Activated T-cell treated with anti-CD3 and anti-CD28 coated beads, Interleukin-2, amount 50 U/mL, for 72 hours (primary cell): ENCODE measurements around the gene CHMP2A. TPM values are rescaled to one million over a fixed set of nuclear protein-coding genes. Genes with fewer than 3 reads are reported as not detected.

ENCODE experiments used
- ATAC-seq, 2 donors: fragments of 150-1000 bp; cut with Tn5 transposase; replicated peaks in 1 of 2; 2 replicates each; pipeline ENCODE4 v1.10.0; 2021; ENCODE audit warnings: moderate library complexity in 2 of 2, mild to moderate bottlenecking in 1 of 2
- DNase-seq, 2 donors: peaks; one replicate each; pipeline ENCODE4 v3.0.0; 2021 to 2022; ENCODE audit warnings: mixed read lengths in 1 of 2
- H3K27ac Mint-ChIP-seq: one replicate; pipeline ENCODE4 v1.8.0; 2022; ENCODE audit warnings: mild to moderate bottlenecking, moderate library complexity, mixed read lengths
- H3K27me3 Mint-ChIP-seq: one replicate; pipeline ENCODE4 v1.8.0; 2022; ENCODE audit warnings: low read depth, mixed read lengths
- H3K36me3 Mint-ChIP-seq, 2 donors: one replicate each; pipeline ENCODE4 v1.8.0; 2022; ENCODE audit warnings: mixed read lengths in 2 of 2, mild to moderate bottlenecking in 1 of 2; ENCODE audit not compliant: insufficient read depth in 2 of 2
- H3K4me1 Mint-ChIP-seq: one replicate; pipeline ENCODE4 v1.8.0; 2022; ENCODE audit warnings: low read depth, mixed read lengths
- H3K4me3 Mint-ChIP-seq, 2 donors: one replicate each; pipeline ENCODE4 v1.8.0; 2022; ENCODE audit warnings: mild to moderate bottlenecking in 2 of 2, mixed read lengths in 2 of 2, moderate library complexity in 2 of 2
- H3K9me3 Mint-ChIP-seq, 2 donors: one replicate each; pipeline ENCODE4 v1.8.0; 2022; ENCODE audit warnings: mixed read lengths in 2 of 2
- total RNA-seq, 2 donors: library from RNA; stranded (reverse); gene quantifications; one replicate each; pipeline ENCODE4 v1.2.3, GENCODE V29; 2022

The CHMP2A gene
- total RNA-seq, 2 donors from 2014 or later: 80.3 to 91.8 TPM

GRCh38 chr19:58531034-58531840 is 23.7 kb downstream of the CHMP2A start:
- Mint-ChIP-seq H3K27me3 (peaks cover 6% of the 10 kb centered on the region), H3K36me3 (no peaks in the 10 kb centered on the region), H3K4me3 (no peak overlapping the region), H3K9me3 (no peaks in the 10 kb centered on the region), H3K27ac (no peak overlapping the region), H3K4me1 (no peaks in the 10 kb centered on the region)
- DNase-seq: no peak
- no peak for ATAC-seq

- H3K9me3 Mint-ChIP-seq: no peaks in the 10 kb centered on the region
- ATAC-seq (no peak), DNase-seq (no peak)
- no peak overlapping the region for H3K4me3 Mint-ChIP-seq
- peaks cover 6% of the 10 kb centered on the region for H3K27me3 Mint-ChIP-seq
- no peaks in the 10 kb centered on the region for H3K36me3 Mint-ChIP-seq
- no peak overlapping the region for H3K27ac Mint-ChIP-seq
- no peaks in the 10 kb centered on the region for H3K4me1 Mint-ChIP-seq
Observed at GRCh38 chr19:58529405-58529804, 25.5 kb downstream of the CHMP2A start.

DNA sequence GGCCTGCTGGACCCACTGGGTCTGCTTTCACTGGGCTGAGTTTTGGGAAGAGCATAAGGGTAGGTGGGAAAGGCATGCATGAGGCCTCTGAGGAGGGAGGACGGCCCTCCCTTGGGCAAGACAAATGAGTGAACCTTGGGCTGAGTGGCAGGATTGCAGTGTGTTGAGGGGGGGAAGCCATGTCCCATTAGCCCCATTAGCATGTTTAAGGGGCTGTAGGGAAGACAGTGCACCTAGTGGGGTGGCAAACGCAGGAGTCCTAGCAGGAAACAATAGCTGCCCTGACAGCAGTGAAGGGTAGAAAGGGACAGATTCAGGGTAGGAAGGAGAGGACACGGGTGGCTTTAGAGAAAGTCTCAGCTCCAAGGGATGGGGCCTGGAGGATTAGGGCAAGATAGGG is 32.2 kb downstream of the CHMP2A start:
- Mint-ChIP-seq H3K4me1 (peaks cover 22% of the 10 kb centered on the region), H3K36me3 (peaks cover 0 to 3% of the 10 kb centered on the region in 2 donors), H3K9me3 (no peaks in the 10 kb centered on the region), H3K4me3 (no peak overlapping the region), H3K27ac (no peak overlapping the region), H3K27me3 (no peaks in the 10 kb centered on the region)
- no peak for DNase-seq
- ATAC-seq: no peak

GRCh38 chr19:58521651-58522050 is 33.3 kb downstream of the CHMP2A start:
- Mint-ChIP-seq H3K27me3 (no peaks in the 10 kb centered on the region), H3K27ac (no peak overlapping the region), H3K36me3 (peaks cover 0 to 3% of the 10 kb centered on the region in 2 donors), H3K4me3 (no peak overlapping the region), H3K4me1 (peaks cover 25% of the 10 kb centered on the region), H3K9me3 (no peaks in the 10 kb centered on the region)
- DNase-seq (no peak), ATAC-seq (no peak)

DNA sequence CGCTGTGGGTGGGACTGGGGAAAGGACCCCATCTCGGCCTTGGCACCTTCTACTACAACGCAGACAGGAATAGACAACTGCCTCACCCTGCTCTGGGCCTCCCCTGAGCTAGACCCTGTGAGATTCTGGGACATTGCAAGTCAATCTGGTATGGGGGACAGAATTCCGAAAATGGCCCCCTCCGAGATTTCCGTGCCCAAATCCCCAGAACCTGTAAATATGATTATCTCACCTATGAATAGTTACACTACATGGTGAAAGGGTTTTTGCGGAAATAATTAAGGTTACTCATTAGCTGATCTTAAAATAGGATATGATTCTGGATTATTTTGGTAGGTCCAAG is 34.7 kb downstream of the CHMP2A start:
- no peaks in the 10 kb centered on the region for H3K27me3 Mint-ChIP-seq
- peaks cover 35% of the 10 kb centered on the region for H3K4me1 Mint-ChIP-seq
- H3K9me3 Mint-ChIP-seq: no peaks in the 10 kb centered on the region
- H3K27ac Mint-ChIP-seq: peak overlapping the region; percentile 90
- peak overlapping the region; percentile 96 to 99 for H3K4me3 Mint-ChIP-seq
- ATAC-seq (no peak), DNase-seq (no peak)
- peaks cover 5 to 6% of the 10 kb centered on the region in 2 donors for H3K36me3 Mint-ChIP-seq

GRCh38 chr19:58519355-58520256 is 35.3 kb downstream of the CHMP2A start, which contains the start of gene ZBTB45:
Gene ZBTB45, minus strand, starts transcription at chr19:58519810. Its CDS starts 2,137 bp downstream, at chr19:58517673.
- DNase-seq: peak; percentile 96 to 97
- no peaks in the 10 kb centered on the region for H3K9me3 Mint-ChIP-seq
- ATAC-seq: peak; percentile 88 to 90
- peak within 1 kb of the TSS; percentile 96 to 99 for H3K4me3 Mint-ChIP-seq
- H3K27ac Mint-ChIP-seq: peak within 1 kb of the TSS; percentile 90
- peaks cover 41% of the 10 kb centered on the region for H3K4me1 Mint-ChIP-seq
- H3K27me3 Mint-ChIP-seq: no peaks in the 10 kb centered on the region
- H3K36me3 Mint-ChIP-seq: peaks cover 5 to 6% of the 10 kb centered on the region in 2 donors

- ATAC-seq (peak; percentile 4 to 10), DNase-seq (peak; percentile 60)
- Mint-ChIP-seq H3K36me3 (peaks cover 5 to 6% of the 10 kb centered on the region in 2 donors), H3K9me3 (no peaks in the 10 kb centered on the region), H3K4me1 (peaks cover 43% of the 10 kb centered on the region), H3K27me3 (no peaks in the 10 kb centered on the region), H3K27ac (peak overlapping the region; percentile 90), H3K4me3 (peak overlapping the region; percentile 96 to 99)
Observed at GRCh38 chr19:58519087-58519354, 35.9 kb downstream of the CHMP2A start.

- H3K4me3 Mint-ChIP-seq: peak overlapping the region; percentile 96 to 99
- H3K27ac Mint-ChIP-seq: peak overlapping the region; percentile 90
- peaks cover 43% of the 10 kb centered on the region for H3K4me1 Mint-ChIP-seq
- DNase-seq (no peak), ATAC-seq (no peak)
- peaks cover 5 to 6% of the 10 kb centered on the region in 2 donors for H3K36me3 Mint-ChIP-seq
- H3K27me3 Mint-ChIP-seq: no peaks in the 10 kb centered on the region
- no peaks in the 10 kb centered on the region for H3K9me3 Mint-ChIP-seq
Observed at GRCh38 chr19:58518256-58519086, 36.4 kb downstream of the CHMP2A start.

DNA sequence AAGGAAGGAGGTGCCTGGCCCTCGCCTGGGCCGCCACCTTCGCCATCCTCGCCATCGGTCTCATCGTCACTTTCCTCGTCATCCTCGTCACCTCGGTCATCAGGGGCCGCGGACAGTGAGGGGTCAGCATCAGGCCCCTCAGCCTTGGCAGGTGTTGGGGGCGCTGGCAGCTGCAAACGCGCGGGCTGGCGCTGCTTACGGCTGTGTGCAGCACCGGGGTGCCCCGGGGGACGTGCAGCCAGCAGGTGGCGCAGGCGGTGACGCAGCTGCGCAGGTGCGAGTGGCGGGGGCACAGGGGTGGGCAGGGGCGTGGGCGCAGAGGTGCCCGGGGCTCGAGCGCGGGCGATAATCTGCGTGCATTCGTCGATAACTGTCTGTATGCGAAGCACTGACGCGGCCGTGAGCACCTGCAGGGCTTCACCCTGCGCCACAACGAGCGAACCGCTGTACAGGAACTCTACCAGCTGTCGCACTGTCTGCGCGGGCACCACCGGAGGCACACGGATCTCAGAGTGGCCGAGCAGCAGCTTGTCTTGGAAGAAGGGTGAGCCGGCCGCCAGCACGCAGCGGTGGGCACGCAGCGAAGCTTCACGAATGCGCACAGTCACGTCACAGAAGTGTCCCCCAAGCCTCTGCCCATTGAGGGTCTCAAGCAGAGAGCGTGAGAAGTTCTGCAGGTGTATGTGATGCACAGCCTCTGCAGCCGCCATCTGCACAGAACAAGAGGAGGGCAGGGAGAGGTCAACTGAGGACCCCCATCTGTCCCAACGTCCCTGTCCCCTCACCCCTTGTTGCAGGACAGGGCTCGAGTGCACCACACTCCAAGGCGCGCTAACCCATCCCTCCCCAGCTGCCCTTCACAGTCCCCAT is 37.7 kb downstream of the CHMP2A start:
- peaks cover 43% of the 10 kb centered on the region for H3K4me1 Mint-ChIP-seq
- H3K36me3 Mint-ChIP-seq: peaks cover 5 to 6% of the 10 kb centered on the region in 2 donors
- DNase-seq (no peak), ATAC-seq (no peak)
- H3K27me3 Mint-ChIP-seq: no peaks in the 10 kb centered on the region
- peak overlapping the region in 1 of 2 donors; percentile 22 for H3K4me3 Mint-ChIP-seq
- H3K9me3 Mint-ChIP-seq: no peaks in the 10 kb centered on the region
- H3K27ac Mint-ChIP-seq: no peak overlapping the region

DNA sequence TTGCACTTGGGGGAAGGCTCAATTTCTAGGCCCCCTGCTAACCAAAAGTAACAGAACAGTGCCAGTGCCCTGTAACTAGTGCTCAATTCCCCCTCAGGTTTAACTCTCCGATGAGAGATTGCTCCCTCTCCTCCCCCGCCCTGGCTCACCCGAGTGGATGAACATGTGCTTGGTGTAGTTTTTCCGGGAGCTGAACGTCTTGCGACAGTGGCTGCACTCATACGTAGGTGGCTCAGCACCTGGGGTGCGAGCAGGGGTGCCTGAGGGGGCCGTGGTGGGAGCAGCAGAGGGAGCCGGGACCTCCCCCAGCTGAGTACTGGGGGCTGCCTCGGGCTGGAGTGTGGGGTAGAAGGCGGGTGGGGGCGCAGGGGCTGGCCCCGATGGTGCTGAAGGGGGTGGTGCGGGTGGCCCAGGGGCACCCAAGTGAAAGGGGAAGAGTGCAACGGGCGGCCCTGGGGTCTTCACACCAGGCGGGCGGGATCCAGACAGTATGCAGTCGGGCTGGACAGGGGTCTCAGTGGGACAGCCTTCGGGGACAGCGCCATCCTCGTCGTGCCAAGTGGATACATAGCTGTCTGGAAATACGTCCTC is 38.6 kb downstream of the CHMP2A start:
- Mint-ChIP-seq H3K27ac (no peak overlapping the region), H3K4me3 (peak overlapping the region; percentile 76 to 87), H3K36me3 (peaks cover 5 to 6% of the 10 kb centered on the region in 2 donors), H3K27me3 (no peaks in the 10 kb centered on the region), H3K9me3 (no peaks in the 10 kb centered on the region), H3K4me1 (peaks cover 43% of the 10 kb centered on the region)
- no peak for ATAC-seq
- no peak for DNase-seq

GRCh38 chr19:58515259-58515658 is 39.6 kb downstream of the CHMP2A start:
- ATAC-seq (no peak), DNase-seq (no peak)
- Mint-ChIP-seq H3K27me3 (no peaks in the 10 kb centered on the region), H3K9me3 (no peaks in the 10 kb centered on the region), H3K36me3 (peaks cover 5 to 6% of the 10 kb centered on the region in 2 donors), H3K27ac (peak overlapping the region; percentile 72), H3K4me3 (peak overlapping the region; percentile 76 to 87), H3K4me1 (peaks cover 39% of the 10 kb centered on the region)

GRCh38 chr19:58514564-58515022 is 40.3 kb downstream of the CHMP2A start:
- H3K36me3 Mint-ChIP-seq: peaks cover 4 to 5% of the 10 kb centered on the region in 2 donors
- H3K27ac Mint-ChIP-seq: peak overlapping the region; percentile 61
- H3K4me3 Mint-ChIP-seq: peak overlapping the region; percentile 86 to 87
- no peak for DNase-seq
- no peaks in the 10 kb centered on the region for H3K9me3 Mint-ChIP-seq
- H3K27me3 Mint-ChIP-seq: no peaks in the 10 kb centered on the region
- H3K4me1 Mint-ChIP-seq: peaks cover 35% of the 10 kb centered on the region
- no peak for ATAC-seq
